T-cell (primary cell): ENCODE measurements around the gene DDX24. TPM values are rescaled to one million over a fixed set of nuclear protein-coding genes. Genes with fewer than 3 reads are reported as not detected.

Experiments
- ATAC-seq, 4 experiments: fragments of 200-7000 bp in 3 of 4; fragments of 150-1000 bp in 1 of 4; cut with Tn5 transposase; replicated peaks in 1 of 4; 1 replicate in 3 of 4; 2 replicates in 1 of 4; pipeline ENCODE4 v1.10.0; 2021; ENCODE audit warnings: moderate library complexity in 3 of 4, mild to moderate bottlenecking in 2 of 4, moderate number of reproducible peaks in 1 of 4
- CTCF ChIA-PET, 2 donors: fragments of 300-600 bp; sonication (Branson Sonifier 250); formaldehyde crosslinking; loops; one replicate each; lab custom pipeline; 2022; ENCODE audit warnings: antibody characterized with exemption in 2 of 2; lab: Charles Lee
- POLR2A ChIA-PET, 2 donors: fragments of 300-600 bp; sonication (Branson Sonifier 250); formaldehyde crosslinking; loops; one replicate each; lab custom pipeline; 2022; ENCODE audit warnings: antibody characterized with exemption in 2 of 2; lab: Charles Lee
- DNase-seq, 35 experiments: peaks; one replicate each; pipeline versions ENCODE4 v3.0.0 to v3.0.0-alpha.2; 2013 to 2023
- H3K27ac ChIP-seq: one replicate; pipeline ENCODE4 v1.5.1; 2013; ENCODE audit warnings: low read length
- H3K27me3 ChIP-seq, 2 experiments: replicated peaks in 1 of 2; 1 replicate in 1 of 2; 2 replicates in 1 of 2; pipeline versions ENCODE4 v1.6.1 to v1.7.0; 2013; ENCODE audit warnings: low read length in 1 of 2, mixed read lengths in 1 of 2; ENCODE audit not compliant: control insufficient read depth in 2 of 2, insufficient read depth in 2 of 2; ENCODE audit errors: extremely low read depth in 1 of 2
- H3K36me3 ChIP-seq, 2 donors: 1 replicate in 1 of 2; 2 replicates in 1 of 2; pipeline versions ENCODE4 v1.6.1 to v1.7.0; 2013; ENCODE audit warnings: low read length in 1 of 2; ENCODE audit not compliant: control insufficient read depth in 2 of 2, insufficient read depth in 1 of 2; ENCODE audit errors: extremely low read depth in 1 of 2
- H3K4me1 ChIP-seq, 2 experiments: 1 replicate in 1 of 2; 2 replicates in 1 of 2; pipeline versions ENCODE4 v1.6.1 to v1.7.0; 2013; ENCODE audit warnings: low read length in 2 of 2, mixed read lengths in 1 of 2; ENCODE audit not compliant: insufficient read depth in 2 of 2, control insufficient read depth in 1 of 2; ENCODE audit errors: extremely low read depth in 1 of 2
- H3K4me3 ChIP-seq, 2 donors: 1 replicate in 1 of 2; 2 replicates in 1 of 2; pipeline versions ENCODE4 v1.5.1 to v1.7.0; 2013; ENCODE audit warnings: mild to moderate bottlenecking in 2 of 2, low read length in 1 of 2, moderate library complexity in 1 of 2; ENCODE audit not compliant: control insufficient read depth in 1 of 2; ENCODE audit errors: extremely low read depth in 1 of 2
- H3K9me3 ChIP-seq: 2 replicates; pipeline ENCODE4 v1.7.0; 2013
- H3K27ac Mint-ChIP-seq, 2 donors: one replicate each; pipeline ENCODE4 v1.8.0; 2020 to 2021; ENCODE audit warnings: mild to moderate bottlenecking in 2 of 2, mixed read lengths in 2 of 2
- H3K27me3 Mint-ChIP-seq, 2 donors: one replicate each; pipeline ENCODE4 v1.8.0; 2021 to 2022; ENCODE audit warnings: mixed read lengths in 2 of 2
- H3K36me3 Mint-ChIP-seq: one replicate; pipeline ENCODE4 v1.8.0; 2021; ENCODE audit warnings: mixed read lengths
- H3K4me1 Mint-ChIP-seq, 3 donors: one replicate each; pipeline ENCODE4 v1.8.0; 2020 to 2022; ENCODE audit warnings: mixed read lengths in 3 of 3, mild to moderate bottlenecking in 1 of 3
- H3K4me3 Mint-ChIP-seq, 3 donors: one replicate each; pipeline ENCODE4 v1.8.0; 2020 to 2022; ENCODE audit warnings: mild to moderate bottlenecking in 3 of 3, mixed read lengths in 3 of 3, moderate library complexity in 3 of 3
- H3K9me3 Mint-ChIP-seq, 3 donors: one replicate each; pipeline ENCODE4 v1.8.0; 2020 to 2022; ENCODE audit warnings: mixed read lengths in 3 of 3
- WGBS: methylation state at CpG from one replicate; pipeline ENCODE4 v1.1.5; 2013; ENCODE audit warnings: missing lambda C conversion rate; ENCODE audit not compliant: insufficient coverage; 5-methylcytosine and 5-hydroxymethylcytosine counted together
- total RNA-seq, 35 experiments: library from RNA in 6 of 35; stranded (reverse) in 6 of 35; fragments of 120-200 nt in 1 of 35; gene quantifications; one replicate each; pipeline versions ENCODE4 v1.2.1 to v1.2.4 and lab custom pipeline; 2013 to 2026

The DDX24 gene
- total RNA-seq, 5 donors from 2014 or later (not counting 1 experiment from before 2014, with no cell fraction given), result 258 to 448 (median 265) TPM

DNA sequence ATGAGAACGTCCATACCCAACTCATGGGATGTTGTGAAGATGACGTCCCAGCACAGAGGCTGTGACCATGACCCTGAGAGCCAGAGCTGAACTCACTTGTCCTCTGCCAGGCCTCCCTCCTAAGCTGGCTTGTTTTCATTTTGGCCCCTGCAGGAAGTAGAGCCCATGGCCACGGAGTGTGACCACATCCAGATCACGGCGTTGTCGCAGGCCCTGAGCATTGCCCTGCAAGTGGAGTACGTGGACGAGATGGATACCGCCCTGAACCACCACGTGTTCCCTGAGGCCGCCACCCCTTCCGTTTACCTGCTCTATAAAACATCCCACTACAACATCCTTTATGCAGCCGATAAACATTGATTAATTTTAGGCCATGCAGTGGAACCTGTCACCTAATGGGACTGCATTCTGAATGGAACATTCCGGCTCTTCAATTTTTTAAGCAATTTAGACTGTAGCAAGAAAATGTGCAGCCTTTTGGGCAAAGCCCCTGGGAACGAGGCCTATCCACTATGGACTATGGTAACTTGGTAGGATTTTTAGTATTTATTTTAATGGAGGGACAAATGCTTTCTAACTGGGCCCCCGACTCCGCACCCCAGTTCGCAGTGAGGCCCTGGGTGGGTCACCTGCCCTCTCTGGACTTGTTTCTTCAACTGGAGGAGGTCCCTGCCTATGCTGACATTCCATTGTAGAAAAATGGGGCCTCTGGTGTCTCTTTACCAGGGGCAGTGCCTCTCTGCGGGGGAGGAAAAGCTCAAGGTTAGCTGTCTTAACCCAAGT lies 35.2 kb downstream of the DDX24 start:
- Mint-ChIP-seq H3K36me3 (peaks cover 28% of the 10 kb centered on the region), H3K27ac (no peak overlapping the region), H3K27me3 (no peaks in the 10 kb centered on the region), H3K4me3 (no peak overlapping the region), H3K9me3 (no peaks in the 10 kb centered on the region), H3K4me1 (peaks cover 0 to 2% (median 0%) of the 10 kb centered on the region in 3 donors)
- WGBS, result 93% methylated on average over 14 of the region's 19 CpGs
- ATAC-seq (no peak), DNase-seq (peak in 1 of 35 experiments; percentile 22)
- POLR2A ChIA-PET, result no interaction called here
- H3K27me3 ChIP-seq, result no peaks in the 10 kb centered on the region
- CTCF ChIA-PET, result interaction anchor here (0.5 to 1.0 kb wide), 2 partner anchors 10 to 103 kb away, joined by 4 to 5 read pairs; no protein-coding TSS in a partner anchor
- H3K4me1 ChIP-seq, result no peaks in the 10 kb centered on the region
- H3K36me3 ChIP-seq, result peaks cover 14 to 53% of the 10 kb centered on the region in 2 donors
- H3K4me3 ChIP-seq, result no peak overlapping the region
- no peaks in the 10 kb centered on the region for H3K9me3 ChIP-seq
- H3K27ac ChIP-seq, result no peak overlapping the region

DNA sequence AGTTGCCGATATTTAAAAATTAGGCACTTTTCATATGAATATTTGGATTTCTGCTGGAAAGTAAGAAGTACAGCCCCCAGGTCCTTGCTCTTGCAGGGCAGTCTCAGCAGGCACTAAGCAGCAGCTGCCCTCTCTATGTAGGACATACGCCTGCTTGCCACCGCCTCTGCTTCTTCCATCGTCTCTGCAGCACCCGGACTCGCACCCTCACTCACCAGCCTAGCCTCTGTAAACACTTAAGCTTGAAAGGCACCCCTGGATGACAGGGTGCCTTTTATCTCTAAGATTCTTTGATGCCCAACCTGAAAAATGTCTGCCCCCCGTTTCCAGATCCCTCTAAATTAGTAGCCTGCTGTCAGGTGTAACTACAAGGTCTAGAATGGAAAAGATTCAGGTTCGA lies 35.9 kb downstream of the DDX24 start:
- peak in 1 of 35 experiments; percentile 23 for DNase-seq
- Mint-ChIP-seq H3K36me3 (peaks cover 24% of the 10 kb centered on the region), H3K27ac (peak overlapping the region in 1 of 2 donors; percentile 37), H3K9me3 (no peaks in the 10 kb centered on the region), H3K4me3 (no peak overlapping the region), H3K27me3 (no peaks in the 10 kb centered on the region), H3K4me1 (peaks cover 0 to 6% (median 0%) of the 10 kb centered on the region in 3 donors)
- Histone ChIP-seq H3K36me3 (peaks cover 13 to 46% of the 10 kb centered on the region in 2 donors), H3K27ac (no peak overlapping the region), H3K4me3 (no peak overlapping the region), H3K4me1 (no peaks in the 10 kb centered on the region), H3K27me3 (no peaks in the 10 kb centered on the region), H3K9me3 (no peaks in the 10 kb centered on the region)
- ATAC-seq, result no peak
- CTCF ChIA-PET, result interaction anchor here (0.5 to 0.6 kb wide), 2 partner anchors 25 to 104 kb away, joined by 3 to 5 read pairs; no protein-coding TSS in a partner anchor
- 93% methylated on average over 4 of the region's 8 CpGs for WGBS
- POLR2A ChIA-PET, result no interaction called here

GRCh38 chr14:94044476-94045091 lies 36.4 kb downstream of the DDX24 start:
- no peak overlapping the region for H3K4me3 ChIP-seq
- Mint-ChIP-seq H3K36me3 (peaks cover 21% of the 10 kb centered on the region), H3K27me3 (no peaks in the 10 kb centered on the region), H3K4me3 (no peak overlapping the region), H3K9me3 (no peaks in the 10 kb centered on the region), H3K4me1 (peaks cover 0 to 6% (median 0%) of the 10 kb centered on the region in 3 donors), H3K27ac (no peak overlapping the region)
- DNase-seq (peak in 1 of 35 experiments; percentile 23), ATAC-seq (no peak)
- WGBS, result 92% methylated on average over 20 of the region's 20 CpGs
- H3K4me1 ChIP-seq, result no peaks in the 10 kb centered on the region
- no peaks in the 10 kb centered on the region for H3K27me3 ChIP-seq
- ChIA-PET POLR2A (no interaction called here), CTCF (interaction anchor here in 1 of 2 donors (0.6 kb wide), 1 partner anchor 25 kb away, joined by 3 read pairs; no protein-coding TSS in a partner anchor)
- peaks cover 9 to 41% of the 10 kb centered on the region in 2 donors for H3K36me3 ChIP-seq
- no peak overlapping the region for H3K27ac ChIP-seq
- no peaks in the 10 kb centered on the region for H3K9me3 ChIP-seq

GRCh38 chr14:94043756-94044475 lies 37.1 kb downstream of the DDX24 start:
- no peak overlapping the region for H3K4me3 Mint-ChIP-seq
- H3K27ac Mint-ChIP-seq, result peak overlapping the region in 1 of 2 donors; percentile 34
- ChIA-PET POLR2A (no interaction called here), CTCF (no interaction called here)
- peaks cover 0 to 6% (median 0%) of the 10 kb centered on the region in 3 donors for H3K4me1 Mint-ChIP-seq
- H3K9me3 ChIP-seq, result no peaks in the 10 kb centered on the region
- H3K27me3 ChIP-seq, result no peaks in the 10 kb centered on the region
- H3K27me3 Mint-ChIP-seq, result no peaks in the 10 kb centered on the region
- DNase-seq (no peak), ATAC-seq (peak in 2 of 4 experiments; percentile 6 to 10)
- no peaks in the 10 kb centered on the region for H3K9me3 Mint-ChIP-seq
- H3K4me3 ChIP-seq, result no peak overlapping the region
- H3K36me3 ChIP-seq, result peaks cover 9 to 34% of the 10 kb centered on the region in 2 donors
- H3K4me1 ChIP-seq, result no peaks in the 10 kb centered on the region
- H3K36me3 Mint-ChIP-seq, result peaks cover 21% of the 10 kb centered on the region
- H3K27ac ChIP-seq, result no peak overlapping the region
- WGBS, result 97% methylated on average over 5 of the region's 14 CpGs

GRCh38 chr14:94043111-94043755 lies 37.8 kb downstream of the DDX24 start:
- Histone ChIP-seq H3K27me3 (no peaks in the 10 kb centered on the region), H3K36me3 (peaks cover 9 to 27% of the 10 kb centered on the region in 2 donors), H3K27ac (no peak overlapping the region), H3K9me3 (no peaks in the 10 kb centered on the region), H3K4me3 (no peak overlapping the region), H3K4me1 (no peaks in the 10 kb centered on the region)
- Mint-ChIP-seq H3K9me3 (no peaks in the 10 kb centered on the region), H3K4me3 (no peak overlapping the region), H3K36me3 (peaks cover 18% of the 10 kb centered on the region), H3K4me1 (peaks cover 0 to 6% (median 0%) of the 10 kb centered on the region in 3 donors), H3K27me3 (no peaks in the 10 kb centered on the region), H3K27ac (no peak overlapping the region)
- DNase-seq (no peak), ATAC-seq (peak in 1 of 4 experiments; percentile 7)
- WGBS, result 83% methylated on average over 4 of the region's 13 CpGs
- ChIA-PET POLR2A (interaction anchor here in 1 of 2 donors (1.3 kb wide), 1 partner anchor 36 kb away, joined by 3 read pairs; no protein-coding TSS in a partner anchor), CTCF (no interaction called here)
